ENCODE data around the gene SLC6A3.

The SLC6A3 gene

DNA sequence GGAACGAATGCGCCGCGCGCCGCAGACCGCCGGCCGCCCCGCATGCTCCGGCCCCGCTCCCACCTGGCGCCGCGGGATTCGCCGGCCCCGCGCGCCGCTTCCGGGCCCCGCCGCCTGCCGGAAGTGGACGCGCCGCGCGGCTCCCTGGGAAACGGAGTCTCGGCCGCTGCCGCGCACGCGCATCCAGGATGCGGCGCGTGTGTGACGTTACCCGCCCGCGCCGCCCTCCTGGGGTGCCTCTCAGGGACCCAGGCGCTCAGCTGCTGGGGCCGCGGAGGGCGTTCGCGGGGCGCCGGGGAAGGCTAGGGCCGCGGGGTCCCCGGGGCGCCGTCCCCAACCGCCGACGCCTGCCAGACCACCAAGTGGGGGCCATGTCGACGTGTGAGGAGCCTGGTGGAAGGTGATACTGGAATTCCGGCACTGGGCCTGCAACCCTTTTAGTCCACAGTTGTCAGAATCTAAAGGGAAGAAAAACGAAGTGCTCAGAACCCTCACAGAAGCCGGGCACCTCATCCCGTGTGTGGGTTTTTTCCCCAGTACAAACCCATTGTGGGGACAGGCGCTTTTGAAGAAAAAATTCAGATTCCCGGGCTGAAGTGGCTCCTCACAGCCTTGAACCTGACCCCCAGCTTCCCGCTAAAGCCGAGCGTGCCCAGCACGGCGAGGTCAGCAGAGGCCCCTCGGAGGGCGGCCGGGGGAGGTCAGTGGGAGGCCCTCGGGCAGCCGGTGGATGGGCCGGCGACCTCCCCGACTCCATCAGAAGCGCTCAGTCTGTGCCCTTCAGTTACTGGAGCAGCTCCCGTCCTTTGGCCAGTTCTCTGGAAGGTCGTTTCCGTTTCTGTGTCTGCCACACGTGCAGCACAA is 100.0 kb downstream of the SLC6A3 start, which contains the start of gene CLPTM1L:
CLPTM1L (minus strand) TSS at position 125 of the 864 bp plus-strand sequence. CDS start 258 bp downstream, outside the sequence.
- peak; percentile 85 to 98 for DNase-seq

DNA sequence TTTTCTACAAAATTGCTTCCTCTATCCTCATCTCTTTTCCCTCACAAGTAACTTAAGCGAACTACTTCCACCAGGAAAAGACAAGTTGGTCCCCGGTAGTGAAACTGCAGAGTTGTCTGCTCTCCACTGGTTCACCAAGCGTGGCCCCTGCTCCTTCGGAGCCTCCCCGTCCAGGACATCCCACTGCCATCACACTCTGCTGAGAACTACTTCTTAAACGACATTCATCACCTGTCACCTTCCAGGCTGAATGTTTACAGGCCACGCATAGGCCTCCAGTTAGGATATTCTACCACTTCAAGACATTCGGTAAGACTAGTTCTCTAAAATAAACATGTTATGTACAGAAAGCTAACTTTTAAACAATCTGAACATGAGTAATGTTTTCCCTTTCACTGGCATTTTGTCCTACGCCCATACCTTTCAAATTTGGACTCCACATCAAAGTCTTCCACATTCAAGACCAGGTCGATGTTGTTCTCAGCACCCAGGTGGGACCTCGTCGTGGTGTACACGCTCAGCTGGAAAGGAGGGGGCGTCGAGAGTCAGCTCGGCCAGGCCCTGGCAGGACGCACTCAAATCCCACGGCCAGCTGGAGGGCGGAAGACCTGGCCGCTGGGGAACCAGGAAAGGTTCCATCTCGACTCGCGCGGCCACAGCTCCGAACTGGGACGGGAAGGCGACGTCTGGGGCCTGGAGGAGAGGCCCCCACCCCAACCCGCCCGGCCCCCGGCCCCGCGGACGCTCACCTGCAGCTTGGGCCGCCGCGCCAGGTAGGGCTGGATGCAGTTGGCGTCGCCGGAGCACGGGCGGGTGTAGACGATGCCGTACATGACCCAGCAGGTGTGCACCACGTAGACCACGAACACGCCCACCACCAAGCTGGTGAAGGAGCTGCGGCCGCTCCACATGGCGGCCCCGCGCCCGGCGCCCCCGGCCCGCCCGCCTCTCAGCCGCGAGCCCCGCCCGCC is 101.0 kb downstream of the SLC6A3 start:
- DNase-seq: no peak

DNA sequence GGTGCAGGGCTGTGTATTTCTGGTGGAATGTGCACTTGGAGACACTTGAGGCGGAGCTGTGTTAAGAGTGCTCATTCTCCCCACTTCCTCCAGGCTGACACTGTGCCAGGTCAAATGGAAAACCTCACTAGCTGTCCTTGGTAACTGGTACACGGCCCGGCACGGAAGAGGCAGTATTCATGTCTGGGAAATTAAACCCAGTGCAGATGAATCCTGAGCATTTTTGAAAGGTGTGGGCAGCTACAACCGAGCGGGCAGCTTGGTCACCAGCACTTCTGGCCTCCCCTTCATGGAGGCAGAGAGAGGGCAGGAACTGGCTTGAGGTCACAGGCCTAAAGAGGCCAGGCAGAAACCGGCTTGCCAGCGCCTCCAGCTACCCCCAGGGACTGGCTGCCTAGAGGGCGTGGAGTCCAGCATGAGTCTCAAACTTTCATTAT is 101.9 kb downstream of the SLC6A3 start:
- no peak for DNase-seq
